Transverse colon (tissue), 4 donors: Measurements from ENCODE around the gene MUC5B. TPM values are rescaled to one million over a fixed set of nuclear protein-coding genes. Genes with fewer than 3 reads are reported as not detected.

Source experiments
- DNase-seq: peaks from one replicate; pipeline ENCODE4 v3.0.0-alpha.2; 2019
- H3K27ac ChIP-seq, 4 donors: fragments of 200-600 bp; sonication (generic); 2 replicates each; pipeline ENCODE4 v1.5.1; 2016 to 2018; ENCODE audit warnings: inconsistent platforms in 4 of 4
- H3K27me3 ChIP-seq: fragments of 200-600 bp; sonication (generic); 2 replicates; pipeline ENCODE4 v1.5.1; 2017; ENCODE audit warnings: inconsistent platforms
- H3K36me3 ChIP-seq, 4 donors: fragments of 200-600 bp; sonication (generic); 2 replicates each; pipeline ENCODE4 v1.5.1; 2017 to 2019; ENCODE audit warnings: inconsistent platforms in 4 of 4
- H3K4me1 ChIP-seq, 4 donors: fragments of 200-600 bp; sonication (generic); 2 replicates each; pipeline ENCODE4 v1.5.1; 2017 to 2020; ENCODE audit warnings: inconsistent platforms in 4 of 4
- H3K4me3 ChIP-seq, 4 donors: fragments of 200-600 bp; sonication (generic); 1 replicate in 1 of 4; 2 replicates in 3 of 4; pipeline versions ENCODE4 v1.5.1 to v1.6.1; 2017 to 2019; ENCODE audit warnings: inconsistent platforms in 4 of 4
- H3K9me3 ChIP-seq, 2 donors: fragments of 200-600 bp; sonication (generic); 2 replicates each; pipeline ENCODE4 v1.5.1; 2017 to 2019; ENCODE audit warnings: inconsistent platforms in 2 of 2
- CTCF ChIP-seq, 5 experiments: fragments of 200-600 bp in 3 of 5; fragments of 450-650 bp in 2 of 5; sonication (generic) in 3 of 5; IDR thresholded peaks; 1 replicate in 2 of 5; 2 replicates in 3 of 5; pipeline ENCODE4 v1.5.1; 2016 to 2017; ENCODE audit warnings: antibody characterized with exemption in 5 of 5, inconsistent platforms in 3 of 5, mild to moderate bottlenecking in 2 of 5, moderate library complexity in 1 of 5
- EP300 ChIP-seq: sonication (generic); formaldehyde crosslinking; IDR thresholded peaks from one replicate; pipeline ENCODE4 v1.6.1; 2017; ENCODE audit warnings: antibody characterized with exemption, low read depth
- POLR2A ChIP-seq: fragments of 450-650 bp; IDR thresholded peaks from one replicate; pipeline ENCODE4 v1.6.1; 2016; ENCODE audit warnings: antibody characterized with exemption, mild to moderate bottlenecking, moderate library complexity
- POLR2AphosphoS5 ChIP-seq, 3 donors: sonication (generic); formaldehyde crosslinking; IDR thresholded peaks; one replicate each; pipeline ENCODE4 v1.6.1; 2016; ENCODE audit warnings: antibody characterized with exemption in 3 of 3
- WGBS, 2 donors: methylation state at CpG; one replicate each; pipeline ENCODE4 v1.1.5; 2018; ENCODE audit warnings: low coverage in 1 of 2; 5-methylcytosine and 5-hydroxymethylcytosine counted together
- in situ Hi-C, 4 donors: fragments of 200-750 bp; cut with MboI; loops; one replicate each; pipeline versions ENCODE4 v1.15.0 to v1.15.1; 2017; ENCODE audit warnings: low sequenced_read_pairs in 3 of 4, low pct_ligation_motif_present in 1 of 4, low pct_unique_long_range_greater_than_20kb in 1 of 4
- intact Hi-C: fragments of 100-400 bp; cut with DNase I; formaldehyde crosslinking; loops from one replicate; pipeline ENCODE4 v1.15.1; 2023; ENCODE audit warnings: low total_unique reads
- total RNA-seq, 4 donors: library from RNA; depleted of rRNA; stranded (reverse); fragments of >200 nt; gene quantifications; one replicate each; pipeline ENCODE4 v1.1.0, GENCODE V29; 2016

The MUC5B gene
- total RNA-seq, 4 donors from 2014 or later: 58.0 to 825 (median 85.6) TPM

GRCh38 chr11:1193326-1194230 lies 29.3 kb upstream of the MUC5B start:
- WGBS, 2 donors: 78% methylated on average over 41 of the region's 43 CpGs; no CpG with 5 or more reads in 1 of the 2 donors
- Histone ChIP-seq H3K9me3 (no peaks in the 10 kb centered on the region), H3K36me3 (no peaks in the 10 kb centered on the region), H3K27ac (no peak overlapping the region), H3K4me3 (no peak overlapping the region), H3K4me1 (no peaks in the 10 kb centered on the region), H3K27me3 (peaks cover 26% of the 10 kb centered on the region)
- peak; percentile 14 for DNase-seq
- TF ChIP-seq POLR2AphosphoS5 (IDR thresholded peaks at IDR 0.05) (no peak), CTCF (IDR thresholded peaks at IDR 0.05) (no peak), EP300 (no peak), POLR2A (no peak)
- in situ Hi-C loops (no loop called here), intact Hi-C loops (no loop called here)

DNA sequence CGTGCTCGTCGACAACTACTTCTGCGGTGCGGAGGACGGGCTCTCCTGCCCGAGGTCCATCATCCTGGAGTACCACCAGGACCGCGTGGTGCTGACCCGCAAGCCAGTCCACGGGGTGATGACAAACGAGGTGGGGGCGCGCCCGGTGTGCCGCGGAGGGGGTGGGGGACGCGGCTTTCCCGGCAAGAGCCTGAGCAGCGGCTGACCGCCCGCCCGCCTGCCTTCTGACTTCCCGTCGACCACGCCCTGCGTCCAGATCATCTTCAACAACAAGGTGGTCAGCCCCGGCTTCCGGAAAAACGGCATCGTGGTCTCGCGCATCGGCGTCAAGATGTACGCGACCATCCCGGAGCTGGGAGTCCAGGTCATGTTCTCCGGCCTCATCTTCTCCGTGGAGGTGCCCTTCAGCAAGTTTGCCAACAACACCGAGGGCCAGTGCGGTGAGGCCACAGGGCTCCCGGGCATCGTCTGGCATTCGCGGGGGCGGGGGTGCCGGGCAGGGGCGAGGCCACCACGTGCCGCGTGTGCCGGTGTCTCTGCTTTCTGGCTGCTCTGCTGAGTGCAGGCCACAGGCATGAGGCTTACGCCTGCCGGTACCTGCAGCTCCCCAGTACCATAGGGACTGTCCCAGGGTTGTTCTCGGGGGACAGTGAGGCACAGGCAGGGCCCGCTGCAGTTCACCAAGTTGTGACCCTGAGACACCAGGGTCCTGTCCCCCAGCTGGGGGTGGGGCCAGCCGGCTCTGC lies 28.5 kb upstream of the MUC5B start:
- intact Hi-C loops (no loop called here), in situ Hi-C loops (no loop called here)
- Histone ChIP-seq H3K36me3 (no peaks in the 10 kb centered on the region), H3K4me1 (peaks cover 0 to 4% (median 1%) of the 10 kb centered on the region in 4 donors), H3K9me3 (no peaks in the 10 kb centered on the region), H3K27me3 (peaks cover 34% of the 10 kb centered on the region), H3K27ac (no peak overlapping the region), H3K4me3 (no peak overlapping the region)
- 96% methylated on average over 56 of the region's 59 CpGs; no CpG with 5 or more reads in 1 of the 2 donors for WGBS, 2 donors
- no peak for TF ChIP-seq POLR2A
- TF ChIP-seq CTCF (IDR thresholded peaks at IDR 0.05): no peak
- no peak for TF ChIP-seq EP300
- TF ChIP-seq POLR2AphosphoS5 (IDR thresholded peaks at IDR 0.05): no peak
- peak; percentile 6 for DNase-seq

- intact Hi-C loops: no loop called here
- H3K4me3 ChIP-seq: no peak overlapping the region
- H3K27me3 ChIP-seq: peaks cover 41% of the 10 kb centered on the region
- in situ Hi-C loops: no loop called here
- H3K9me3 ChIP-seq: no peaks in the 10 kb centered on the region
- WGBS, 2 donors: 82 to 100% methylated on average over 1 to 7 of the region's 32 CpGs
- H3K27ac ChIP-seq: no peak overlapping the region
- peak; percentile 4 for DNase-seq
- H3K36me3 ChIP-seq: no peaks in the 10 kb centered on the region
- peaks cover 0 to 12% (median 9%) of the 10 kb centered on the region in 4 donors for H3K4me1 ChIP-seq
- TF ChIP-seq CTCF (IDR thresholded peaks at IDR 0.05) (no peak), POLR2AphosphoS5 (IDR thresholded peaks at IDR 0.05) (no peak), POLR2A (no peak), EP300 (no peak)
Measured at GRCh38 chr11:1194977-1195681, 27.7 kb upstream of the MUC5B start.
